OCI-LY3 (cell line): ENCODE data around the gene SMAD5.

Experiments
- H2AFZ ChIP-seq: fragments of 200-600, 300-600 bp; shearing (Covaris generic); 2 replicates; pipeline ENCODE4 v1.6.0; 2014; ENCODE audit warnings: antibody characterized with exemption, low read depth, low read length
- H3K27ac ChIP-seq: fragments of 200-600, 300-600 bp; sonication (generic); 2 replicates; pipeline ENCODE4 v1.5.1; 2014; ENCODE audit warnings: mild to moderate bottlenecking, low read length, moderate library complexity, mixed read lengths
- H3K27me3 ChIP-seq: fragments of 200-600, 300-600 bp; sonication (generic); 2 replicates; pipeline ENCODE4 v1.6.1; 2014; ENCODE audit warnings: low read depth, low read length, mixed read lengths
- H3K36me3 ChIP-seq: fragments of 200-600, 300-600 bp; sonication (generic); replicated peaks from 2 replicates; pipeline ENCODE3; 2014; ENCODE audit warnings: low read depth, low read length, mixed read lengths
- H3K4me1 ChIP-seq: fragments of 300-600, 200-600 bp; sonication (generic); 2 replicates; pipeline ENCODE4 v1.6.1; 2014; ENCODE audit warnings: low read length, mixed read lengths
- H3K4me2 ChIP-seq: fragments of 200-600, 300-600 bp; sonication (generic); 2 replicates; pipeline ENCODE4 v1.6.1; 2014; ENCODE audit warnings: low read length, mixed read lengths
- H3K4me3 ChIP-seq: fragments of 300-600, 200-600 bp; sonication (generic); 2 replicates; pipeline ENCODE4 v1.5.1; 2014; ENCODE audit warnings: antibody characterized with exemption, mild to moderate bottlenecking, low read length, moderate library complexity
- H3K79me2 ChIP-seq: fragments of 300-600, 200-600 bp; shearing (Covaris generic); 2 replicates; pipeline ENCODE4 v1.6.1; 2014; ENCODE audit warnings: mild to moderate bottlenecking, low read length, mixed read lengths
- H3K9ac ChIP-seq: fragments of 300-600, 200-600 bp; shearing (Covaris generic); 2 replicates; pipeline ENCODE4 v1.6.0; 2014; ENCODE audit warnings: mild to moderate bottlenecking, low read length, moderate library complexity
- H3K9me3 ChIP-seq: fragments of 200-600, 300-600 bp; shearing (Covaris generic); 2 replicates; pipeline ENCODE4 v1.6.1; 2014; ENCODE audit warnings: low read length, mixed read lengths; ENCODE audit not compliant: insufficient read depth
- H4K20me1 ChIP-seq: fragments of 200-600, 300-600 bp; sonication (generic); 2 replicates; pipeline ENCODE4 v1.6.1; 2016; ENCODE audit warnings: low read length, mixed read lengths; ENCODE audit not compliant: insufficient read depth
- EZH2phosphoT487 ChIP-seq: fragments of 200-600 bp; shearing (Covaris generic); IDR thresholded peaks from 2 replicates; pipeline ENCODE4 v1.6.1; 2018; ENCODE audit warnings: antibody characterized with exemption, mixed run types, low read depth
- TF ChIP-seq, protein P1 (sequence below): fragments of 200-600, 300-600 bp; sonication (generic); IDR thresholded peaks from 2 replicates; pipeline ENCODE4 v1.5.1; 2014; ENCODE audit warnings: antibody characterized with exemption, low read length, low read depth

Gene SMAD5

DNA sequence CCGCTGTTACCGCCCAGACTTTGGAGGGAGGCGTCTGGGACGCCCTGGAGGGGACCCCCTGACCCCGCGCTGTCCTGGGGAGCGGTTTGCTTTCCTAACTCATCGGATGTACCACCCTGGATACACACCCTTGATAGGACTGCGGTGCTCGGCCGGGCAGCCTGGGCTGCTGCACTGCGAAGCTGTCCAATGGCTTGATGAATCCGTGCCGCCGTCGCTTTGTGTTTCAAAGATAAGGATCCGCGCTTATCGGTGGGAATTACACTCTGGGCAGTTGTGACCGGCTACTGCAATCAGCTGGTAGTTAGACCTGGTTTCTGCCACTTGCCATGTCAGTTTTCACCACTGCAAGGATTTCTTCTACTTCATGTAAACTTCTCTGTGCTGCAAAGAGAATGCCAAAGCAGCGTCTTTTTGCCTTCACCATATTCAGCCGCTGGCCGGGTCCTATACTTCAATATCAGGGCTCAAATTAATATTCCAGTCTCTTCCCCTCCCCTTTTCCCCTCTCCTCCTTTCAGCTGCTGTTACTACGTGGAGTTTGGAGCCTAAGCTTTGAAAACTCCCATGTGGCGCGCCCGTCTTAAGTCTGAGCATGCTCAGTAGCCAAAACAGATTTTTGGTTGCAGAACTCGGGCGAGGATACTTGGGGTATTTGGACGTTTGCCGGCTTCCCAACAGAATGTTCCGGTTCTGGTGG is 727 bp downstream of the SMAD5 start:
- Histone ChIP-seq H3K36me3 (no peaks in the 10 kb centered on the region), H3K27me3 (peaks cover 24% of the 10 kb centered on the region), H3K4me3 (peak overlapping the region; percentile 96), H3K4me2 (peak overlapping the region; percentile 99), H3K27ac (no peak overlapping the region; the same call in 1 of the 2 replicates), H3K9me3 (no peaks in the 10 kb centered on the region), H4K20me1 (peaks cover 32% of the 10 kb centered on the region), H2AFZ (peak overlapping the region; percentile 94; the same call in 1 of the 2 replicates), H3K79me2 (peaks cover 54% of the 10 kb centered on the region), H3K4me1 (peaks cover 4% of the 10 kb centered on the region; the same call in 1 of the 2 replicates), H3K9ac (peak overlapping the region; percentile 85)
- TF ChIP-seq, protein P1, sequence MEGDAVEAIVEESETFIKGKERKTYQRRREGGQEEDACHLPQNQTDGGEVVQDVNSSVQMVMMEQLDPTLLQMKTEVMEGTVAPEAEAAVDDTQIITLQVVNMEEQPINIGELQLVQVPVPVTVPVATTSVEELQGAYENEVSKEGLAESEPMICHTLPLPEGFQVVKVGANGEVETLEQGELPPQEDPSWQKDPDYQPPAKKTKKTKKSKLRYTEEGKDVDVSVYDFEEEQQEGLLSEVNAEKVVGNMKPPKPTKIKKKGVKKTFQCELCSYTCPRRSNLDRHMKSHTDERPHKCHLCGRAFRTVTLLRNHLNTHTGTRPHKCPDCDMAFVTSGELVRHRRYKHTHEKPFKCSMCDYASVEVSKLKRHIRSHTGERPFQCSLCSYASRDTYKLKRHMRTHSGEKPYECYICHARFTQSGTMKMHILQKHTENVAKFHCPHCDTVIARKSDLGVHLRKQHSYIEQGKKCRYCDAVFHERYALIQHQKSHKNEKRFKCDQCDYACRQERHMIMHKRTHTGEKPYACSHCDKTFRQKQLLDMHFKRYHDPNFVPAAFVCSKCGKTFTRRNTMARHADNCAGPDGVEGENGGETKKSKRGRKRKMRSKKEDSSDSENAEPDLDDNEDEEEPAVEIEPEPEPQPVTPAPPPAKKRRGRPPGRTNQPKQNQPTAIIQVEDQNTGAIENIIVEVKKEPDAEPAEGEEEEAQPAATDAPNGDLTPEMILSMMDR = no peak
- TF ChIP-seq EZH2phosphoT487 = no peak

DNA sequence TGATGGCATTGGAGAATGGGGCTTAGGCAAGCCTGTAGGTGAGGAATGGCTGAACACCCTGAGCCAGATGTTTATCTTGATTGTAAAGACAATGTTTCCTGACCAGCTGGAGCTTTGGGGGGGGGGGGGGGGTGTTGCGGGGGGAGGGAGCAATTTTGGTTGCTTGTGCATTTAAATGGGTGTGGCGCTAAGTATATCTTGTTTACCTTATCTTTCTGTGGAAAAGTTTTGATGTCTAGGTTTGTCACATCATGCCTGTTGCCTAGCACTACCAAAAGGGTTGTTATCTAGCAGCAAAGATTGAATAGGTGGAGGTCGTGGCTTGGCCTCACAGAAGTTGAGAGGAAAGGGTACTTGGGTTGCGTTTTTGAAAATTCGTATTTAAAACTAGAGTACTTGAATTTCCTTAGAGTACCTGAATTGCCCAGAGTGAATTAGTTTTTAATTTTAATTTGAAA is 1.3 kb downstream of the SMAD5 start:
- Histone ChIP-seq H3K36me3 (no peaks in the 10 kb centered on the region), H3K9ac (peak overlapping the region; percentile 85; the same call in 1 of the 2 replicates), H3K9me3 (no peaks in the 10 kb centered on the region), H3K4me1 (peaks cover 4% of the 10 kb centered on the region; the same call in 1 of the 2 replicates), H2AFZ (no peak overlapping the region), H4K20me1 (peaks cover 38% of the 10 kb centered on the region), H3K27ac (no peak overlapping the region), H3K79me2 (peaks cover 60% of the 10 kb centered on the region), H3K27me3 (peaks cover 19% of the 10 kb centered on the region), H3K4me2 (peak overlapping the region; percentile 99), H3K4me3 (peak overlapping the region; percentile 96)
- no peak for TF ChIP-seq EZH2phosphoT487
- TF ChIP-seq, protein P1 = no peak

DNA sequence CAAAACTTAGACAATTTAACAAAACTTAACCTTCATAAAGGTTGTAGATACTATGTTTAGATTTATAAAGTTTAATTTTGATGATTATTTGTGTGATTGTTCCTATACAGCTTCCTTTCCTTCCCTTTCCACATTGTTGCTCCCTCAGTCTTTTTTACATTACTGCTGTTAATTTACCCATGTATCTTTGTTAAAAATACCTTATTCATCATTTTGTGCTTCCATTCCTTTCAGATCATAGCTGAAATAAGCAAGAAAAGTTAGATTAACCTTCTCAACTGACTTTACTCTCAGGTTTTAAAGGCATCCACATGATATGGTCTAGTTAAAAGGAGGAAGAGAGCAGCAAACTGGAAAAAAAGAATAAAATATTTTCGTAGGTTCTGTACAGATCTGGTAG is 2.0 kb downstream of the SMAD5 start:
- no peak overlapping the region for H2AFZ ChIP-seq
- H3K27me3 ChIP-seq = peaks cover 13% of the 10 kb centered on the region; the same call in 1 of the 2 replicates
- H3K27ac ChIP-seq = no peak overlapping the region
- H3K4me2 ChIP-seq = no peak overlapping the region
- H3K4me3 ChIP-seq = no peak overlapping the region
- no peaks in the 10 kb centered on the region for H3K36me3 ChIP-seq
- peaks cover 4% of the 10 kb centered on the region; the same call in 1 of the 2 replicates for H3K4me1 ChIP-seq
- no peaks in the 10 kb centered on the region for H3K9me3 ChIP-seq
- H3K9ac ChIP-seq = no peak overlapping the region
- H4K20me1 ChIP-seq = peaks cover 44% of the 10 kb centered on the region
- no peak for TF ChIP-seq EZH2phosphoT487
- TF ChIP-seq, protein P1 = no peak
- H3K79me2 ChIP-seq = peaks cover 67% of the 10 kb centered on the region

DNA sequence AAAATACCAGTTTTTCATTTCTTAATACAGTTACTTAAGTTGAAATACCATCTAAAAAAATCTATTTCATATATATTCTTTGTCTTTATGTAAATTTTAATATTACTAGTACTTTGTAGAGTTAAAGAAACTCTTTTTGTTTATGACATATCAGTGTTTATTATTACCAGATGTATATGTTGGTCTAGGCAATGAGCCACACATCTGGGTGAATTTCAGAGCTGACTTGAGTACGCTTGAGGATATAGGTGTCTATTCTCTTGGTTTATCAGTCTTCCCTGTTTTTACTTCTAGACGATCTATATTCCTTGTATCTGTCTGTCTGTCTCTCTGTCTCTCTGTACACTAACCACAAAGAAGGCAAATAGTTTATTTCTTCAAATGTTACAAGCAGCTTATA is 2.9 kb downstream of the SMAD5 start:
- Histone ChIP-seq H3K36me3 (no peaks in the 10 kb centered on the region), H3K9ac (no peak overlapping the region), H3K79me2 (peaks cover 73% of the 10 kb centered on the region), H2AFZ (no peak overlapping the region), H3K4me3 (no peak overlapping the region), H3K9me3 (no peaks in the 10 kb centered on the region), H3K27ac (no peak overlapping the region), H3K4me1 (peaks cover 4% of the 10 kb centered on the region; the same call in 1 of the 2 replicates), H3K27me3 (peaks cover 6% of the 10 kb centered on the region; the same call in 1 of the 2 replicates), H3K4me2 (no peak overlapping the region), H4K20me1 (peaks cover 49% of the 10 kb centered on the region)
- TF ChIP-seq EZH2phosphoT487 = no peak
- TF ChIP-seq, protein P1 = no peak
